Stimulated activated CD4-positive, alpha-beta T cell treated with anti-CD3 and anti-CD28 coated beads, Interleukin-2, amount 100 ng/mL, for 4 hours (primary cell): ENCODE measurements around the gene AFG1L.
"Not testable (repeated sequence)": the region's sequence is repeated elsewhere in the genome, so short reads cannot be mapped to it uniquely, and the experiment has no call there.

ENCODE experiments used
- DNase-seq: peaks from one replicate; pipeline ENCODE4 v3.0.0-alpha.2; 2020; ENCODE audit warnings: low read depth

Gene AFG1L

GRCh38 chr6:108416047-108416833 is 121.4 kb downstream of the AFG1L start:
- DNase-seq, result not testable (repeated sequence)

GRCh38 chr6:108417027-108417426 is 122.2 kb downstream of the AFG1L start:
- no peak for DNase-seq

- no peak for DNase-seq
Measured at GRCh38 chr6:108419474-108419873, 124.6 kb downstream of the AFG1L start.

- DNase-seq, result no peak
Measured at GRCh38 chr6:108419934-108420609, 125.2 kb downstream of the AFG1L start.

GRCh38 chr6:108421366-108421765 is 126.5 kb downstream of the AFG1L start:
- DNase-seq, result no peak

- no peak for DNase-seq
Measured at GRCh38 chr6:108423982-108424705, 129.3 kb downstream of the AFG1L start.

GRCh38 chr6:108425428-108425827 is 130.6 kb downstream of the AFG1L start:
- no peak for DNase-seq

GRCh38 chr6:108432143-108432542 is 137.3 kb downstream of the AFG1L start:
- DNase-seq, result no peak

- DNase-seq, result no peak
Measured at GRCh38 chr6:108432792-108433191, 137.9 kb downstream of the AFG1L start.

GRCh38 chr6:108434222-108434621 is 139.4 kb downstream of the AFG1L start:
- no peak for DNase-seq

- DNase-seq, result no peak
Measured at GRCh38 chr6:108435391-108435790, 140.5 kb downstream of the AFG1L start.

- no peak for DNase-seq
Measured at GRCh38 chr6:108436771-108437170, 141.9 kb downstream of the AFG1L start.

- DNase-seq, result no peak
Measured at GRCh38 chr6:108437821-108438220, 143.0 kb downstream of the AFG1L start.

- no peak for DNase-seq
Measured at GRCh38 chr6:108438918-108439317, 144.1 kb downstream of the AFG1L start.

- DNase-seq, result no peak
Measured at GRCh38 chr6:108441141-108441540, 146.3 kb downstream of the AFG1L start.

GRCh38 chr6:108442770-108443520 is 148.1 kb downstream of the AFG1L start:
- no peak for DNase-seq

GRCh38 chr6:108446629-108447150 is 151.8 kb downstream of the AFG1L start:
- no peak for DNase-seq

GRCh38 chr6:108448481-108448880 is 153.6 kb downstream of the AFG1L start:
- no peak for DNase-seq

- not testable (repeated sequence) for DNase-seq
Measured at GRCh38 chr6:108449717-108450116, 154.9 kb downstream of the AFG1L start.

- DNase-seq, result no peak
Measured at GRCh38 chr6:108451816-108452215, 157.0 kb downstream of the AFG1L start.

- no peak for DNase-seq
Measured at GRCh38 chr6:108452711-108453195, 157.9 kb downstream of the AFG1L start.
